Omental fat pad (tissue), 4 donors: Measurements from ENCODE around the gene ZBTB7B. TPM values are rescaled to one million over a fixed set of nuclear protein-coding genes. Genes with fewer than 3 reads are reported as not detected.

Source experiments
- ATAC-seq: fragments of 150-250 bp; one replicate; pipeline ENCODE4 v1.9.1; 2016; ENCODE audit warnings: mild to moderate bottlenecking, moderate library complexity; ENCODE audit not compliant: low FRiP score
- DNase-seq: peaks from one replicate; pipeline ENCODE4 v3.0.0-alpha.2; 2019; ENCODE audit warnings: low spot score
- total RNA-seq, 4 donors: library from RNA; depleted of rRNA; stranded (reverse); fragments of >200 nt; gene quantifications; one replicate each; pipeline ENCODE4 v1.1.0, GENCODE V29; 2016
- TF ChIP-seq, protein P1 (sequence below), 3 donors: fragments of 450-650 bp; IDR thresholded peaks; one replicate each; pipeline ENCODE4 v1.5.1; 2016 to 2017; ENCODE audit warnings: antibody characterized with exemption in 3 of 3, mild to moderate bottlenecking in 3 of 3, moderate library complexity in 2 of 3

The ZBTB7B gene
- total RNA-seq, 4 donors from 2014 or later = 38.6 to 66.4 (median 49.2) TPM

GRCh38 chr1:155051342-155051776 is 48.8 kb downstream of the ZBTB7B start:
- DNase-seq = no peak
- ATAC-seq = peak; percentile 0
- TF ChIP-seq, protein P1, sequence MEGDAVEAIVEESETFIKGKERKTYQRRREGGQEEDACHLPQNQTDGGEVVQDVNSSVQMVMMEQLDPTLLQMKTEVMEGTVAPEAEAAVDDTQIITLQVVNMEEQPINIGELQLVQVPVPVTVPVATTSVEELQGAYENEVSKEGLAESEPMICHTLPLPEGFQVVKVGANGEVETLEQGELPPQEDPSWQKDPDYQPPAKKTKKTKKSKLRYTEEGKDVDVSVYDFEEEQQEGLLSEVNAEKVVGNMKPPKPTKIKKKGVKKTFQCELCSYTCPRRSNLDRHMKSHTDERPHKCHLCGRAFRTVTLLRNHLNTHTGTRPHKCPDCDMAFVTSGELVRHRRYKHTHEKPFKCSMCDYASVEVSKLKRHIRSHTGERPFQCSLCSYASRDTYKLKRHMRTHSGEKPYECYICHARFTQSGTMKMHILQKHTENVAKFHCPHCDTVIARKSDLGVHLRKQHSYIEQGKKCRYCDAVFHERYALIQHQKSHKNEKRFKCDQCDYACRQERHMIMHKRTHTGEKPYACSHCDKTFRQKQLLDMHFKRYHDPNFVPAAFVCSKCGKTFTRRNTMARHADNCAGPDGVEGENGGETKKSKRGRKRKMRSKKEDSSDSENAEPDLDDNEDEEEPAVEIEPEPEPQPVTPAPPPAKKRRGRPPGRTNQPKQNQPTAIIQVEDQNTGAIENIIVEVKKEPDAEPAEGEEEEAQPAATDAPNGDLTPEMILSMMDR (IDR thresholded peaks at IDR 0.05) = no peak

- ATAC-seq (peak; percentile 36), DNase-seq (no peak)
- TF ChIP-seq, protein P1 (IDR thresholded peaks at IDR 0.05) = no peak
Measured at GRCh38 chr1:155051777-155052398, 49.3 kb downstream of the ZBTB7B start.

- TF ChIP-seq, protein P1 (IDR thresholded peaks at IDR 0.05) = no peak
- ATAC-seq (no peak), DNase-seq (no peak)
Measured at GRCh38 chr1:155052439-155053395, 50.1 kb downstream of the ZBTB7B start.

DNA sequence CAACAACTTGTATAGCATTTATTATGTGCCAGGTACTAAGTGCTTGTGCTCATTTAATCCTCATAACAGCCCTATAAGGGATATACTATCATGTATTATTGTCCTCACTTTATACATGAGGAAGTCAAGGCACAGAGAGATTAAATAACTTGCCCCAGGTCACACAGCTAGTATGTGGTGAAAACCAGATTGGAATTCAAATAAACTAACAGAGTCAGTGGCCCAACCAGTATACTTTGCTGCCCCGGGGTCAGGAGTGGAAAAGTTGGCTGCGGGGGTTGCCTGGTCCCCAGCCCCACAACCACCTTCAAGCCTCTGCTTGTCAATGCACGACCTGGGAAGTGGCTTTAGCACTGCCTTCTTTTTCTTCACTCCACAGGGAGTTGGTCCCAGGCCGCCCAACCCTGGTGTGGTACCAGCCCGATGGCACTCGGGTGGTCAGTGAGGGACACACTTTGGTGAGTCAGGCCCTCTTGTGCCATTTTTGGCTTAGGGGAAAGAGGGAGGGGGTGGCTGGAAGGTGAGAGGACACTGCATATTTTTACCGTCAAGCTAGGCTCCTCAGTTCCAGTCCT is 51.0 kb downstream of the ZBTB7B start:
- no peak for ATAC-seq
- DNase-seq = no peak
- TF ChIP-seq, protein P1 (IDR thresholded peaks at IDR 0.05) = no peak

GRCh38 chr1:155057104-155057503 is 54.5 kb downstream of the ZBTB7B start:
- ATAC-seq = no peak
- no peak for DNase-seq
- TF ChIP-seq, protein P1 (IDR thresholded peaks at IDR 0.05) = no peak

GRCh38 chr1:155057788-155058211 is 55.2 kb downstream of the ZBTB7B start:
- DNase-seq (no peak), ATAC-seq (no peak)
- TF ChIP-seq, protein P1 (IDR thresholded peaks at IDR 0.05) = no peak
